A673 (cell line): ENCODE measurements around the gene ATP8A2.

ENCODE experiments used
- EZH2 ChIP-seq: fragments of 200-600 bp; sonication (generic); IDR thresholded peaks from 2 replicates; pipeline ENCODE4 v1.6.1; 2017; ENCODE audit warnings: borderline replicate concordance, low read depth, mild to moderate bottlenecking, mixed read lengths, antibody characterized with exemption, low read length; ENCODE audit not compliant: poor library complexity, severe bottlenecking
- TF ChIP-seq, protein P1 (sequence below): fragments of 300-800, 200-600 bp; sonication (generic); conservative IDR thresholded peaks from 2 replicates; pipeline ENCODE4 v1.5.1; 2017; ENCODE audit warnings: low read depth, mild to moderate bottlenecking, antibody characterized with exemption, low read length, moderate library complexity, mixed read lengths

DNA sequence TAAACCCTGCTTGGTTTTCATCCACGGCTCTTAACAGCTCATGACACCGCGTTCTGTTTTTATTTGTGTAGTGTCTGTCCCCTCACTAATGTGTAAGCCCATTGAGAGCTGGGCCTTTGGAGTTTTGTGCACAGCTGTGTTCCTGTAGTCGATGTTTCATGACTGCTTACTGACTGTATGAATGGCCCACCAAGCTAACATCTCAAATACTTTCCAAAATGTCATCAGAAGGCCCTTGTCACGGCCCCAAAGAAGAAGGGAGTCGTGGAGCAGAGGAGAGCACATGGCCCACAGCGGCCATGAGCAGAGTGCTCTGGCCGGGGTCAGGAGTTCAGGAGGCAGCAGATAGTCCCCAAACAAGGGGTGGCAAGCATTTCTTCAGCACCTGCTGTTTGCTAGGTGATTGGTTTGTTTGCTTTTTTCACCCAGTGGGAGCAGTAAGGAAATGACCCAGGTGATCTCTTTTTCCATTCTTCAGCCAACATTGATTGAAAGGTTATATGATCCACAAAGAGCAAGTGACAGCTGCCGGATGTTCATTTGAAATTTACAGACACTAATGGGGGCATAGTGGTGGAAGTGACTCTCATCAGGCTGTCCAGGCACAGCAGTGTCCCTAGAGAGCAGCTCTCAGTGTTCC, 315.2 kb downstream of the ATP8A2 start:
- TF ChIP-seq, protein P1, sequence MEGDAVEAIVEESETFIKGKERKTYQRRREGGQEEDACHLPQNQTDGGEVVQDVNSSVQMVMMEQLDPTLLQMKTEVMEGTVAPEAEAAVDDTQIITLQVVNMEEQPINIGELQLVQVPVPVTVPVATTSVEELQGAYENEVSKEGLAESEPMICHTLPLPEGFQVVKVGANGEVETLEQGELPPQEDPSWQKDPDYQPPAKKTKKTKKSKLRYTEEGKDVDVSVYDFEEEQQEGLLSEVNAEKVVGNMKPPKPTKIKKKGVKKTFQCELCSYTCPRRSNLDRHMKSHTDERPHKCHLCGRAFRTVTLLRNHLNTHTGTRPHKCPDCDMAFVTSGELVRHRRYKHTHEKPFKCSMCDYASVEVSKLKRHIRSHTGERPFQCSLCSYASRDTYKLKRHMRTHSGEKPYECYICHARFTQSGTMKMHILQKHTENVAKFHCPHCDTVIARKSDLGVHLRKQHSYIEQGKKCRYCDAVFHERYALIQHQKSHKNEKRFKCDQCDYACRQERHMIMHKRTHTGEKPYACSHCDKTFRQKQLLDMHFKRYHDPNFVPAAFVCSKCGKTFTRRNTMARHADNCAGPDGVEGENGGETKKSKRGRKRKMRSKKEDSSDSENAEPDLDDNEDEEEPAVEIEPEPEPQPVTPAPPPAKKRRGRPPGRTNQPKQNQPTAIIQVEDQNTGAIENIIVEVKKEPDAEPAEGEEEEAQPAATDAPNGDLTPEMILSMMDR = no peak
- no peak for TF ChIP-seq EZH2
